T-helper 1 cell (primary cell): ENCODE measurements around the gene IL12RB2.
A peak's percentile ranks its signal among the peaks of the same experiment; 100 is the strongest.

Experiments used
- DNase-seq, 5 donors: peaks; one replicate each; pipeline ENCODE4 v3.0.0-alpha.2; 2012 to 2020

IL12RB2 gene

GRCh38 chr1:67312615-67313014 is 4.9 kb downstream of the IL12RB2 start:
- no peak for DNase-seq

DNA sequence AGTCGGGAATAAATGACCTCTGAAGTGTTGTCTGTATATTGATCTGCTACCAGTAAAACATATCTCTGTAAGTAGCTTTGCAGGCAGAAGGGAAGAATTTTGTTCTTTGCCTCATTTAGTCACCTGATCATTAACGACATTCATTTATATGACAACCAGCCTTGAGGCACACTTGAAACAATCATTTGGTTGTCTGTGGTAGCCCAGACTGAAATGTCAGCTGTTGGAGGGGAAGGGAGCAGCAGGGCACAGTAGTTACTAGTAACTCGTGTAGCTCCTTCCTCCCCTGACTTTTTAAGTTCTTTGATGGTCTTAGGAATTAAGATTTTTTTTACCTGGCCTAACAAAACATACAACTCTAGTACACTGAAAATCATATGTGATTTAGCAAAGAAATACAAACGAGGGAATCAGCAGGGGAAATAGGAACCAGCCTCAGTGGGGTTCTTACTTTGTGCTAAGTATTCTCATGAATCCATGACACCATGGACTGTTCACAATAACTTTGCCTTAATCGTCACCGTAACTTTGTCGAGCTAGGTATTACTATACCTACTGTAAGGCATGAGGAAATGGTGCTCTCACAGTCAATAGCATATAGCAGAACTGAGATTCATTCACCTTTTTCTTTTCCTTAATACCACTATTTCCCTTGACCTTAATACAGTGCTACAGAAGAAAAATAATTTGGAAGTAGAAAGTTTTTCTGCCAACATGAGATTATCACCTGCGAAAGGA is 6.4 kb downstream of the IL12RB2 start:
- peak in 1 of 5 donors; percentile 60 for DNase-seq

GRCh38 chr1:67314696-67315095 is 7.0 kb downstream of the IL12RB2 start:
- DNase-seq, result peak in 1 of 5 donors; percentile 89

DNA sequence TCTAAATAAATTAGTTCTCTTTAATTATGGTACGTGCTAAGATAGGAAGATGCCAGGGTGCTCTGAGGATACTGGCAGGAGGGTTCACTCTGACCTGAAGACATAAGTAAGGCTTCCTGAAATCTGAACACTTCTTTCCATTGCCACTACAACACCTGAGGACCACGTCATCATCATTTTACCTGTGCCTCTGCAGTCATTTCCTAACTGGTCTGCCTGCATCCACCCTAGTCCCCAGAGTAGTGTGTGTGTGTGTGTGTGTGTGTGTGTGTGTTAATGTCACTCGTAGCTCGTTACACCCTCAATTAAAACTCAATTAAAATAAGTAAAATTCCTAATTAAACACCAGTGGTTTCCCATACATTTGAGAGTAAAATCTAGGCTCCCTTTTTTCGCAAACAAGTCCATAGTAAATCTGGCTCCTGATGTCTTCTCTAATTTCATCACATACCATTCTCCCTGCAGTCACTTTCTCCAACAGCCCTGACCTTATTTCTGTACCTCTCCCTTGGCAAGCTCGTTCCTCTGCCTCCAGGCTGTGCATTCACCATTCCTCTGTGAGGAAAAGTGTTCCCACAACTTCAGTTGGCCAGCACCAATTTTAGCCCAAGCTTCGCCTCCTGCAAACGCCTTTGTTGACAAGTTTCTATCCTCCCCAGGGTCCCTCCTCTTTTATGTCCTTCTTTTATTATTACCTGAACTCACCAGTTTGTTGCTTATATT is 8.7 kb downstream of the IL12RB2 start:
- no peak for DNase-seq

DNA sequence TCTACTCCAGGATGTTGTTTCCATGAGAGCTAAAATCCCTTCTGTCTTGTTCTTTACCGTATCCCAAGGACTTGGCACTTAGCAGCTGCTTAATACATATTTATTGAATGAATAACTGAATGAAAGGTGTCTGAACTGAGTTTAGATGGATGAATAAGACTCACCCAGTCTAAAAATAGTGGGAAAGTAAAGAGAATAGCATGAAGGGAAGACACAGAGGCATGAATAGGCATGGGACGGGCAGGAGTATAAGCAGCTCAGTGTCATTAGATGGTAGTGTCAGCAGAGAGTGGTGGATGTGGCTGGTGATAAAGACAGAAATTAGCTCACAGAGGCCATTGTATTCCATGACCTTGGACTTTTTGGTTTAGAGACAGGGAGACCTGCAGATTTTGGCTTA is 9.2 kb downstream of the IL12RB2 start:
- no peak for DNase-seq

DNA sequence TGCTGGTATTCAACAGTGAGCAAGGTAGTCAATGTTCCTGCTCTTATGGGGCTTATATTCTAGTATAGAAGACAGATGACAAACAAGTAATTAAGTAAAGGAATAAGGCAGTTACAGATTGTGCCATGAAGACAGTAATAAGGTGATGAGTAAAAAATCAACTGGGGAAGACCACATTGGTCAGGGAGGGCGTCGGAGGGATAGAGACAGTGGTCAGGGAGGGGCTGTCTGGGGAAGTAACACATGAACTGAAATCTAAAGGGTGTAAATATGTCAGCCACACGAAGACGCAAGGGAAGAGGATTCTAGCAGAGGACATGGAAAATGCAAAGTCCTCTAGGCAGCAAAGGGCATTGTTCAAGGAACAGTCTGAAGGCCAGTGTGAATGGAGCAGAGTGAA is 10.1 kb downstream of the IL12RB2 start:
- DNase-seq, result peak in 1 of 5 donors; percentile 50

DNA sequence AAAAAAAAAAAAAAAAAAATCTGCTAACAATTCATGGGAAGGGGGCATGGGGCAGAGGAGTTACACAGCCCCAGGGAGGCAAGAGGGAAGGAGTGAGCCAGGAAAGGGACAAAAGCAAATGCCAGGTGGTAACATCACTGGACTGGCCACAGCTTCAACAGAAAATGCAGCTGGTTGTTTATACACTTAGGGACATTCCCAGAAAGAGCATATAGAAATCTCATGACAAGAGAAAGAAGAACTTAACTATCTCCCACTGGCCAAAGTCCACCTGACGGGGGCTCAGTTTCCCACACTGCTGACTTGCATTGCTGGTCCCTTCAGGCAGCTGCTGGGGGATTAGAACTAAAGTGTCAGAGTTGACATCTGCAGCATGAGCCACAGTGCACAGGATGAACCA is 14.8 kb downstream of the IL12RB2 start:
- no peak for DNase-seq

- DNase-seq, result no peak
Measured at GRCh38 chr1:67323087-67323486, 15.4 kb downstream of the IL12RB2 start.

DNA sequence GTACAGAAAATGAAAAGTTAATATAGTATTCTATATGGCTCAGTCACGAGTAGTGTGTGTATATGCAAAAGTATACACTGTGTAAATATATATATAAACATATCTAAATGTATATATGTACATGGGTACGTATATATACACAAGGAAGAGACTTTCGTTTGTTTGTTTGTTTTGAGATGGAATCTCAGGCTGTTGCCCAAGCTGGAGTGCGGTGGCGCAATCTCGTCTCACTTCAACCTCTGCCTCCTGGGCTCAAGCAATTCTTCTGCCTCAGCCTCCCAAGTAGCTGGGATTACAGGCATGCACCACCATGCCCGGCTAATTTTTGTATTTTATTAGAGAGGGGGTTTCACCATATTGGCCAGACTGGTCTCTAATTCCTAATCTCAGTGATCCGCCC is 16.4 kb downstream of the IL12RB2 start:
- no peak for DNase-seq

DNA sequence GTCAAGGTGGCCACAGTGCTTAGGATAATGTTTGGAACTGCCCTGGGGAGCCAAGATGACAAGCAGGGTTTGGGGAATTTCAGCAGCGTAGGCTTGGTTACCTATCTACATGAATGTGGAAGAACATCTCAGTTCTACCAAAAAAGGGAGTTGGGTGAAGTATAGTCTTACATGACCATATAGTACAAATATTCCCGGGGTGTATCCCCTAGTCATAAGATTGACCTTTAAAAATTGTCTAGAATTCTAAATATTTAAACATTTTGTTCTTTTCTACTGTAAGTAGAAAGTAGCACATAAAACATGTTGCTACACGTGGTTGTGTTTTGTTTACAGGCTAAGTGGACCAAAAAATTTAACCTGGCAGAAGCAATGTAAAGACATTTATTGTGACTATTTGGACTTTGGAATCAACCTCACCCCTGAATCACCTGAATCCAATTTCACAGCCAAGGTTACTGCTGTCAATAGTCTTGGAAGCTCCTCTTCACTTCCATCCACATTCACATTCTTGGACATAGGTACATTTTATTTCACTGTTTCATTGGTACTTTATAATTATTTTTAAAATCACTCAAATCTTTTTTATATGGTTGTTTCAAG is 20.3 kb downstream of the IL12RB2 start:
- DNase-seq, result no peak

GRCh38 chr1:67332653-67333529 is 25.2 kb downstream of the IL12RB2 start:
- peak in 1 of 5 donors; percentile 95 for DNase-seq

GRCh38 chr1:67333603-67334002 is 25.9 kb downstream of the IL12RB2 start:
- DNase-seq, result no peak

DNA sequence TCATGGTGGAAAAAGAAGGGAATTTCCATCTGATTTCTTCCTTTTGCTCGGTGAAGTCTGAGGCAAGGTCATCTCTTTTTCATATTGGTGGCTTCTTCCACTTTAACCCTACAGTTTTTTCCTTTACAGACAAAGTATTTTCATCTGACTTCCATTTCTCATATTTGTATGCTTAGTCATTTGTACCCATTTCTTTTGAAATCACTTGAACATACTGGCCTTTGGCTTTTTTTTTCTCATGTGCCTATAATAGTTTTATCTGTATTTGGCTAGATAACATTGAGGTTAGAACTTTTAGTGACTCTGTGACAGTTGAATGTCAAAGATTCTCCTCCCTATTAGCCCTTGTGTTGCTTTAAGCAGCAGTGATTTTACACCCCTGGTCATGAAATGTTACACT is 27.7 kb downstream of the IL12RB2 start:
- DNase-seq, result peak in 1 of 5 donors; percentile 34

DNA sequence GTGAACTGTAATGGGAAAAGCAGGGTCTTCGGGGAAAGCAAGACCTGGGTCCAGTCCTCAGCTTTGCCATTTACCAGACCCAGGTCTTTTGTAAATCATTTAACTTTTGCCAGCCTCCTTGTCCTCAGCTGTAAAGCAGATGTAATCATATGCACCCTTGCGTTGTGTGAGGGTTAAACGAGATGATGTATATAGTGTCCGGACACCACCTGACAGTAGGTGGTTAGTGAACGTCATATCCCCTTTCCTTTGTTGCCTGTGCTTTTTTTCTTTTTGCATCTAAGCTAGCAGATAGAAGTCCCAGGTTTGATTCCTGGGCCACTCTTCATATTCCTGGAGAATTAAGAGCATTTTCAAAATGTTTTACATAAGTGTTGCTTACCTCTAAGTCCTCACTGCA is 28.5 kb downstream of the IL12RB2 start:
- peak in 2 of 5 donors; percentile 3 to 79 for DNase-seq

GRCh38 chr1:67336783-67337182 is 29.1 kb downstream of the IL12RB2 start:
- DNase-seq, result peak in 3 of 5 donors; percentile 2 to 76 (median 6)

- DNase-seq, result no peak
Measured at GRCh38 chr1:67338642-67339041, 31.0 kb downstream of the IL12RB2 start.

DNA sequence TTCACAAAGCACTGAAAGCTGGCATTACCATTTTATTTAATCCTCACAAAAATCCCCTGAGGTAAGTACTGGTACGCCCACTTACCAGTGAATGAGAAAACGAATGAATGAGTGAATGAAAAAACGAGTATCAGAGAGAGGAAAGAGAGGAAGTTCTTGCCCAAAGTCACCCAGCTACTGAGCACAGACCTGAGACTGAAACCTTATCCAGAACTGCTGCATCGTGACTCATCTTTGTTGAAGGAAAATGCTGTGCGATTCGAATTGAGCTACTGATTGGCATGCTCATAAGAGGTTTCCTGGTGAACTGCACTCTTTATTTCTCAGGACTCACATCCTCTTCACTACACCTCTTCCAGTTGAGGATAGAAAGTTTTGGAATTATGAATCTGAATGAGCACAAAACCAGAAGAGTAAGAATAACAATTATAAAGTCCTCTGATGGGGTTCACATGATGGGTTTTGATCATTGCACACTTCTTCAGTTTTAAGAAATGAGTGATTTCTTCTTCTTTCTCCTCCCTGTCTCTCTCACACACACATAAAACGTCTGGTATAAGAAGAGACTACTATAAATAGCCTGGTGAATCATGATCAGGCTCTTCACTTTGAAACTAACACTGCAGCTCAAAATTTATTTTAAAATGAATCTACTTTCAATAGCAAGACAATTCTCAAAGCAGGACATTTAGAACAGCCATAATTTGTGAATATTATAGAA is 32.1 kb downstream of the IL12RB2 start:
- peak in 1 of 5 donors; percentile 79 for DNase-seq

GRCh38 chr1:67342076-67342890 is 34.6 kb downstream of the IL12RB2 start:
- peak in 1 of 5 donors; percentile 52 for DNase-seq

DNA sequence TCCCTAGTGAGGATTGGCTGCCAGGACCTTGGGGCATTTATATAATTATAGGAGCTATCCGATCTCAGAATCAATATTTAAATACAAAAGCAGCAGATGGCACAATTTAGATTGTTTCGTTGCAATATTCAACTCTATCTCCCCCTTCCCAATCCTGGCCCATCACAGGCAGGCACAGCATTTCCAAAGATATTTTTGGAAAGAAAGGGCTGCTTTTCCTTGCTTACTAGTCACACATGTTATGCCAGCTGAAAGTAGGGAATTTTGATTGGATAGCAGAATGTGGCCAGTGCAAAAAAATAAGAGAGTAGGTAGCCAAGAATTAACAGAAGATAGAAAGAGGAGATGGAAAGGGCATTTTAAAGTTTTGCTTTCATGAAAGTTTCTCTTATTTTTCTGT is 37.9 kb downstream of the IL12RB2 start:
- no peak for DNase-seq

DNA sequence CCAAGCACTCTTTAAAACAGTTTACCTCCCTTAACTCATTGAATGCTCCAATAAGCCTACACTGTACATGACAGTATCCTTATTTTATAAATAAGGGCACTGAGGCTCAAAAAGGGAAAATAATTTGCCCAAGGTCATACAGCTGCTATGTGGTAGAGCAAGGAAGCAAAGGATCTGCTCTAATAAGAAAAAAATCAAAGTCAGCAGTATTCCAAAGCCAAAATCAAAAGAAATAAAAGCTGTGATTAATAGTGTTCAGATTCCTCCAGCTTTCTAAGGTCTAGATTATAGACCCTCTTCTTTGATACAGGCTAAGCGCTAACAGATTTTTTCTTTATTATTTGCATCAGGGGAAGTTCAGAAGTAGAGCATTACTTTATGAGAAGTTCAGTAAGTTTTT is 39.3 kb downstream of the IL12RB2 start:
- DNase-seq, result no peak
